GM19023 (cell line): ENCODE results near the gene OR1J1.

ENCODE experiments used
- ATAC-seq: cut with Tn5 transposase; IDR thresholded peaks from one replicate; pipeline ENCODE4 v1.9.1; 2021; ENCODE audit warnings: mild to moderate bottlenecking, moderate library complexity; ENCODE audit not compliant: unreplicated experiment

Gene OR1J1

DNA sequence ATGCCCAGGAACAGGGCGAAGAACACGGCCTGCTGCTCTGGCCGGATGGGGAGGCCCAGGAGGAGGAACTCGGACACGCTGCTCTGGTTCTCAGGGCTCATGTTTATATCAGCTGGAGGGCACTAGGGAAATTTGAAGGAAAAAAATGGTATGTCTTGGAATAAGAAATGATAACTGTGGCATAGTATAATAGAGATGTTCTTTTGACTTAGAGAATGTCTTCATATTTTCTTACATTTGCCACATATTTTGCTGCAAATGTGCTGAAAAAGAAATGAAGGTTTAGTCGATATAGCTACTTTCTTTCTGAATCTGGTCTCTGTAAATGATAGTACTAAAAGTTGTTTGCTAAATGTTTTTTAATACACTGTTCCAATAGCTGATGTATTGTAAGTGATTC is at the start of gene OR1J1:
Gene OR1J1, minus strand, starts transcription at position 101 of the 400 bp plus-strand sequence. Its CDS starts 0 bp downstream, at position 101.
- ATAC-seq = no peak

DNA sequence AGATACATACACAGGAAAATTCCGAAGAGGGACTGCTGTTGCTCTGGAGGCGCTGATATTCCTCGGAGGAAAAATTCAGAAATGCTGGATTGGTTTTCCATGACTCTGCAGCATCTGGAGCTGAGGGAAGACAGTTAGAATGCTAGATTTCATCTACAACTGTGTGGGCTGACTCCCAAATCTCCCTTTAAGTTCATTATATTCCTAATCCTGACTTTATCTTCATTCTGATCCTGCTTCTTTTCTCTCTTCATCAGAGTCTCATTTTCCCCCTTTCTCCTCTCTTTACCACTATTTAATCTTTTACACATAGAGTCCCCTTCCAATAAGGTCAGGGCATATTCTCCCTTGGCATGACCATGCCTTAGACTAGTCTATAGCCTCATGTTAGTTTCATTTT is 49.5 kb upstream of the OR1J1 start, which contains the start of gene OR1N1:
Gene OR1N1, minus strand, starts transcription at position 101 of the 400 bp plus-strand sequence. Its CDS starts 0 bp downstream, at position 101.
- no peak for ATAC-seq

DNA sequence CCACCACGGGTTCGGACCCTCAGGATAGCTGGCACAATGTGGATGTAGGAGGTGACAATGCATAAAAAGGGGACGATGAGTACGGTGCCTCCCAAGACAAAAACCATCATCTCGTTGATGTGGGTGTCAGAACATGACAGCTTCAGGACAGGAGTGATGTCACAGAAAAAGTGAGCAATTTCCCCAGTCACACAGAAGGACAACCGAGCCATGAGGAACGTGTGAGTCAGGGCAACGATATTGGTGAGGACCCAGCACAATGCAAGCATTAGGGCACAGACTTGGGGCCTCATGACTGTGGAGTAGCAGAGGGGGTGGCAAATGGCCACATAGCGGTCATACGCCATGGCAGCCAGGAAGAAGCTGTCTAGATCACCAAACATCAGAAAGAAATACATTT is 48.9 kb upstream of the OR1J1 start:
- no peak for ATAC-seq

DNA sequence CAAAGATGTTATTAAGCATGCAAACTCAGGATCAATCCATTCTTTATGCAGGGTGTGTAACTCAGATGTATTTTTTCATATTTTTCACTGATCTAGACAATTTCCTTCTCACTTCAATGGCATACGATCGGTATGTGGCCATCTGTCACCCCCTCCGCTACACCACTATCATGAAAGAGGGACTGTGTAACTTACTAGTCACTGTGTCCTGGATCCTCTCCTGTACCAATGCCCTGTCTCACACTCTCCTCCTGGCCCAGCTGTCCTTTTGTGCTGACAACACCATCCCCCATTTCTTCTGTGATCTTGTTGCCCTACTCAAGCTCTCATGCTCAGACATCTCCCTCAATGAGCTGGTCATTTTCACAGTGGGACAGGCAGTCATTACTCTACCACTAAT is 41.6 kb upstream of the OR1J1 start:
- no peak for ATAC-seq

DNA sequence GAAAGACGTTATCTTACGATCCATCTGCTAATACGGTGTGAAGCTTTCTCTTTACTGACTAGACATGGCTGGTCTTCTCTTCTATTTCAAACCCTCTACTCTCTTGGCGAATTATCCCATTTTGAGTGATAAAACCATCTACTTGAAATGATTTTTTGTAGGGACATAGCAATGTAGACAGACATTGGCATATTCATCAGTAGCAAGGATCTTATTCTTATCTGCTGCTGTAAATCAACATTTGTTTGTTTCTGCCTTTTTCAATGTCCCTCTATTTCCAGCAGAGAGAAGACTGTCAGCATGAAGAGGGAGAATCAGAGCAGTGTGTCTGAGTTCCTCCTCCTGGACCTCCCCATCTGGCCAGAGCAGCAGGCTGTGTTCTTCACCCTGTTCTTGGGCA is 41.1 kb upstream of the OR1J1 start, which contains the start of gene OR1J4:
Gene OR1J4, plus strand, starts transcription at position 301 of the 400 bp plus-strand sequence. Its CDS starts 0 bp downstream, at position 301.
- no peak for ATAC-seq

DNA sequence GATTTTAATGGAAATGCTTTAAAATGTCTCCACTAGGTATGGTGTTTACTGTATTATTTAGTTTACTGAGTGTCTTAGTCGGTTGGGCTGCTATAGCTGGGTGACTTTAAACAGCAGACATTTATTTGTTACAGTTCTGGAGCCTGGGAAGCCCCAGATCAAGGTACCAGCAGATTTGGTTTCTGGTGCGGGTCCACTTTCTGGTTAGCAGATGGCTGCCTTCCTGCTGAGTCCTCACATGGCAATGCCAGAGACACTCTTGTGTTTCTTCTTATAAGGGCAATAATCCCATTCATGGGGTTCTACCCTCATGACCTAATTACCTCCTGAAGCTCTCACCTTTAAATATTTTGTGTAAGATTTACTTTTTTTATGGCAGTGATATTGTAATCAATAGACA is 40.5 kb upstream of the OR1J1 start:
- no peak for ATAC-seq

DNA sequence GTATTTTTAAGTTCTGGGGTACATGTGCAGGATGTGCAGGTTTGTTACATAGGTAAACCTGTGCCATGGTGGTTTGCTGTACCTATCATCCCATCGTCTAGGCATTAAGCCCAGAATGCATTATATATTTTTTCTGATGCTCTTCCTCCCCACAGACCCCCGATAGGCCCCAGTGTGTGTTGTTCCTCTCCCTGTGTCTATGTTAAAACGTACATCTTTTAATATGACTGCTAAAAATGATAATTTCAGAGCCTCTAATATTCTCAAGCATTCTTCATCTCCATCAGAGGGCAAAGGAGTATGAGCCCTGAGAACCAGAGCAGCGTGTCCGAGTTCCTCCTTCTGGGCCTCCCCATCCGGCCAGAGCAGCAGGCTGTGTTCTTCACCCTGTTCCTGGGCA is 32.8 kb upstream of the OR1J1 start, which contains the start of gene OR1J2:
Gene OR1J2, plus strand, starts transcription at position 301 of the 400 bp plus-strand sequence. Its CDS starts 0 bp downstream, at position 301.
- no peak for ATAC-seq

DNA sequence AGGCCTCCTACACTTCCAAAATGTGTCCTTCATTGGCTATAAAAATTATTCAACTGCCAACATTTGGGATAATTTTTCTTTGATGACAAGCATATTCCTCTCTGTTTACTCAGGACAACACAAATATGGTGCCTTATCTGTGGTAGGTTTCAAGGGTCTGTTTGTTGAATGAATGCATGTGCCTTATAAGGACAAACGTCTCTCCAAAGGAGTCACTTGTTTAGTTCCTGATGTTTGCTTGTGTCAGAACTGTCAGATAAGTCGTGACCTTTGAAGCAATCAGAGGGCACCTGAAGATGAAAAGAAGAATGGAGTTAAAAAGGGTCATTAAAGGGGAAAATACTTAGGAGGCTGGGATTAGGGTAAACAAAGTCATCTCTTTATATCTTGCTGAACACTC is 29.2 kb upstream of the OR1J1 start:
- no peak for ATAC-seq

DNA sequence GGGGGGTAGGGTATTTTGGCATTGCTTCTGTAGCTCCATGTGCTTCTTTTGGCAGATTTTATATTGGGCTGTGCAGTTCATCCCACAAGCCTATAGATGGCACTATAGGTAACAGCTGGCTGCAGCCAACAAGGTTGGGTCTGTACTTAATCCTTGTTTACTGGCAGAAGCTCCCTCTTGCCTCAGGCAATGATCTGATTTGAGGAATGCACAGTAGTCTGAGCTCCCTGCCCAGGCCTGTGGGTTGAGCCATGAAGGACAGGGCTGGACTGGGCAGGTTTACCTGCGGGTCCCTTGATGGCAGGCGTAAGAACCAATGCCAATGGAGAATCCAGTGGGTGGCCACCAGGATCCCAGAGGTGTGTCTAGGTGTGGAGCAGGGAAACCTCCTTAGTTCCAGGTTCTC is 21.2 kb upstream of the OR1J1 start:
- no peak for ATAC-seq

- ATAC-seq = no peak
Measured at GRCh38 chr9:122479062-122479461, 1.3 kb upstream of the OR1J1 start.

- no peak for ATAC-seq
Measured at GRCh38 chr9:122477346-122477745, 380 bp downstream of the OR1J1 start.

- no peak for ATAC-seq
Measured at GRCh38 chr9:122475717-122476116, 2.0 kb downstream of the OR1J1 start.

GRCh38 chr9:122474561-122474960 is 3.2 kb downstream of the OR1J1 start:
- no peak for ATAC-seq

DNA sequence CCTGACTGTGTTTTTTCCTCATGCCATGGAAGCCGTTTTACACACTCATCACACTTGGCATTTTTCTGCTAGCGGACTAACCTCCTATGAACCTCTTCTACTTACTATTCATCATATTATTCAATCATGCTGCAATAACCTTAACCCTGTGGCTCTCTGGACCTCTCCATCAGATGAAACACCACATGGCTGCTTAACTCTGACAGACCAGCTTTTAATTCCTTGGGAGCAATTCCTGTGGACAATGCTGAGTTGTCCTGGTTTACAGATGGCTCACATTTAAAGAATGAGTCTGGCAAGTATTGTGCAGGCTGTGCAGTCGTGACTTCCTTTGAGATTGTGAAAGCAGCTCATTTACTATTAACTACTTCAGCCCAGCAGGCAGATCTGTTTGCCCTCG is 9.0 kb downstream of the OR1J1 start:
- no peak for ATAC-seq

DNA sequence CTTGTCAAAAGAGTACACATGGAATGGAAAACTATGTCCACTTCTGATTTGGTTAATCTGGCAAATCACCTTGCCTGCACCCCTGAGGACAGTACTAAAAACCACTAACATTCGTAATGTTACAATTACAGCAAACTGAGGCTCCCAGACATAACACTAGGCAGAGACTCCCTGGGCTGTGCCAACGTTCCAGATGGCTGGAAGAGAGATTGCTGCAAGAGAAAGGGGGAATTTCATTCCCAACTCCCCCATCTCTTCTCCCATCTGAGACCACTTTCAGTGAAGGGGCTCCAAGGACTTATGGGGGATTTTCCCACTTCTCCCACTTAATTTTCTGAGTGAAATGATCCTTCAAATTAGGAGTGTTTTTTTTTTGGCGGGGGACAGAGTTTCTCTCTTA is 11.3 kb downstream of the OR1J1 start:
- ATAC-seq = no peak

- ATAC-seq = peak; percentile 60
Measured at GRCh38 chr9:122464633-122465567, 12.8 kb downstream of the OR1J1 start.

- ATAC-seq = peak; percentile 75
Measured at GRCh38 chr9:122463828-122464632, 13.7 kb downstream of the OR1J1 start.

- ATAC-seq = no peak
Measured at GRCh38 chr9:122457787-122458186, 19.9 kb downstream of the OR1J1 start.

- no peak for ATAC-seq
Measured at GRCh38 chr9:122456123-122456522, 21.6 kb downstream of the OR1J1 start.

DNA sequence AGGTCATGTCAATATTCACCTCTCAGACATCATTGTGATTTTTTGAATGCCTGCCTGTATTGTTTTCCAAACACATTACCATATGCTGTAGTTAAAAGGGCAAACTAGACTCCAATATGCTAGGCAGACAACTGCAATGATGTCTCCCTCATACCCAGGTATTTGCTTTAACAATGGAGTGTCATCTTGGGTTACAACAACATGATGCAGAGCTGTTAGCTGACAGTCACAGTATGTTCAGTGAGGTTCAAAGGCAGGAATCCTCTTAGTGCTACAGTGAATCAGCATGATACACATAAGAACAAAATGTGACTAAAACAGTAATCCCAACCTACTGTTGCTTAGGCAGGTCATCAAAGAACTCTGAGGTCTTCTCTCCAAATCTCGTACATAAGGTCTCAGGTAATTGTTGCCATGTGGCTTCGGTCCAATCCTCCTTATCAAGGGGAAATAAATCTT is 24.0 kb downstream of the OR1J1 start:
- no peak for ATAC-seq

DNA sequence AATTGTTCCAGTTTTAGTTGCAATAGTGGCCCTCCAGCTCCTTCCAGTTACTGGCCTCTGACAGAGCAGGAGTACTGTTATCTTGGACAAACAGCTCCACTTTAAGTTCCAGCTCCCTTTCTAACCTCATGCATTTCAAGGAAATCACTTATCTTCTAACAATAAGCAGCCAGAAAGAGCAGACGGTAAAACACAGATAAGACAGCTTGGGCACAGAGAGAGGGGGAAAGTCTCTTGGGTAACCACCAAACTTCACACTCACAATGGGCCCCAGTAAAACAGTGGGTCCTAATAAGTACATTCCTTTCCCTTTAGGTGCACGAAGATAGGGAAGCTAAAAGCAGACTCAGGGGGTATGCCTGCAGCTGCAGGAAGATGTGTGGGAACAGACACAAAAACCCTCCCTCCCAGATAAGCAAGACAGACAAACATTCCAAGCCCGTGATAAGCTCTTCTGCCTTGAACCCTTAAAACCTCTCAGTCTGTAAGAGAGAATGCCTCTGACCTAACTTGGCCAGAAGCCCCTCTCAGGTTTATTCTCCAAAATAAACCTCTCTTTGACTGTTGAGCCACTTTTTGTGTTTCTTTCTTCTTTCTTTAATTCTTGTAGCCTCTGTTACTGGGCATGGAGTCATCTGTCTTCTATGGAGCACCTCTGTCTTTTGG is 30.8 kb downstream of the OR1J1 start:
- no peak for ATAC-seq
